Pancreas (tissue), 10 donors: ENCODE data around the gene PTTG1IP. TPM values are rescaled to one million over a fixed set of nuclear protein-coding genes. Genes with fewer than 3 reads are reported as not detected.

Experiments
- ATAC-seq, 4 donors: fragments of 200-7000 bp; cut with Tn5 transposase; one replicate each; pipeline versions ENCODE4 v1.8.0 to v1.9.1; 2020; ENCODE audit warnings: mild to moderate bottlenecking in 4 of 4, moderate library complexity in 4 of 4
- DNase-seq, 6 donors: peaks; one replicate each; pipeline ENCODE4 v3.0.0-alpha.2; 2020
- FAIRE-seq: peaks from 2 replicates; lab custom pipeline; 2012; peaks lifted over from hg19 to GRCh38; lab: Jason Lieb, UNC
- H3K27ac ChIP-seq, 4 donors: fragments of 200-600 bp; sonication (generic); 1 replicate in 3 of 4; 2 replicates in 1 of 4; pipeline versions ENCODE4 v1.5.0 to v1.8.0; 2020
- H3K27me3 ChIP-seq, 4 donors: fragments of 200-600 bp; one replicate each; pipeline ENCODE4 v1.8.0; 2021
- H3K36me3 ChIP-seq, 3 donors: fragments of 200-600 bp; sonication (generic) in 1 of 3; one replicate each; pipeline versions ENCODE4 v1.5.0 to v1.8.0; 2020 to 2021
- H3K4me1 ChIP-seq, 3 donors: fragments of 200-600 bp; one replicate each; pipeline ENCODE4 v1.8.0; 2021
- H3K4me3 ChIP-seq, 4 donors: fragments of 200-600 bp; sonication (generic) in 2 of 4; one replicate each; pipeline versions ENCODE4 v1.5.0 to v1.8.0; 2020 to 2021
- H3K9me3 ChIP-seq, 4 donors: fragments of 200-600 bp; one replicate each; pipeline ENCODE4 v1.8.0; 2021
- WGBS, 2 donors: extraction: QIAGEN DNeasy Blood & Tissue Kit; methylation state at CpG; one replicate each; pipeline ENCODE4 v1.1.7; 2013; 5-methylcytosine and 5-hydroxymethylcytosine counted together
- intact Hi-C, 3 donors: fragments of 100-400 bp; cut with DNase I; formaldehyde crosslinking; loops; one replicate each; pipeline versions ENCODE4 v1.11.1 to v1.14.2; 2022
- polyA plus RNA-seq, 2 donors: library from polyadenylated mRNA; stranded (reverse); fragments of 200-250 nt; gene quantifications; one replicate each; pipeline ENCODE4 v1.2.3, GENCODE V29; 2013
- total RNA-seq, 6 donors: library from RNA; stranded (reverse); fragmentation: NEBNext Ultra II Directional in 4 of 6; extraction: Animal tissue kit (Norgen Biotek cat#: 25700) in 4 of 6; gene quantifications; one replicate each; pipeline versions ENCODE4 v1.2.1 to v1.2.4, GENCODE V29; 2021 to 2023
- TF ChIP-seq, protein P1 (sequence below), 4 donors: fragments of 200-600 bp; sonication (generic) in 3 of 4; IDR thresholded peaks; one replicate each; pipeline versions ENCODE4 v1.5.0 to v1.8.0; 2021; ENCODE audit warnings: antibody characterized with exemption in 4 of 4
- donor health status: healthy with polysubstance abuse.
- donor health status: DM: no; HTN: no; CAD: no; lungs with moderate emphysema.
- donor health status: DM: no; HTN: no; CAD: no.
- donor health status: control.
- donor health status: control.
- donor health status: Bipolar disorder and iron deficiency.
- donor health status: DM: yes; HTN: yes; CAD: no.
- donor health status: DM: no; HTN: no; CAD: no.
- donor health status: DM: no; HTN: no; CAD: no.
- donor health status: DM: yes; HTN: yes; CAD: no.

PTTG1IP gene
- total and polyA plus RNA-seq, 8 donors, result 44.9 to 118 (median 60.6) TPM

DNA sequence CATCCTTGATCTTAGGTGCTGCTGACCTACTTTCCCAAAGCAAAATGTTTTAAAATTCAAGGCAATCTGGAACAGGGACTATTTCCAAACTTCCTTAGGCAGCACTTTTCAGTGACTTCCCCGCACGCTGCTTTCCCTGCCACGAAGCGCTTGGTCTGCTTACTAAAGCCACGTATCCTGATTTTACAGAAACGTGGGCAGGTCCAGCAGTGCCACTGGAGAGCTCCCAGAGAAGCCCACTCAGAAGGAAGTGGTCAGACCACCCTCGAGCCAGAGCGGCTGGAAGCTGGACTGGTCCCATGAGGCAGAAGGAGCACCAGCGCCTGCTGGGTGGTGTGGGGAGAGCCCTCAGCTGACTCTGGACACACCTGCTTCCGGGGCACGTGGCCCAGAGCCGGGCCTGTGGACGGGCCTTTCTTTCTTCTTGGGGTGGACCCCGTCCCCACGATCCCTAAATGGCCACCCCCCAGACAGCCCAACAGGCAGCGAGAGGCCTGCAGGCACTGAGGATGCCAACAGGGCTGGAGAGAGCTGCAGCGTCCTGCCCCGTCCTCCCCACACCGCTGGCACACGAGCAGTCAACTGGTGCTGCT lies 23.2 kb downstream of the PTTG1IP start:
- Histone ChIP-seq H3K36me3 (peaks cover 0 to 45% (median 19%) of the 10 kb centered on the region in 3 donors), H3K9me3 (no peaks in the 10 kb centered on the region), H3K27ac (no peak overlapping the region), H3K4me3 (no peak overlapping the region), H3K4me1 (peaks cover 0 to 9% (median 0%) of the 10 kb centered on the region in 3 donors), H3K27me3 (no peaks in the 10 kb centered on the region)
- DNase-seq (peak in 1 of 6 donors; percentile 39), ATAC-seq (no peak), FAIRE-seq (no peak)
- WGBS, 2 donors, result 93 to 97% methylated on average over 20 of the region's 20 CpGs
- intact Hi-C loops, result no loop called here
- TF ChIP-seq, protein P1, sequence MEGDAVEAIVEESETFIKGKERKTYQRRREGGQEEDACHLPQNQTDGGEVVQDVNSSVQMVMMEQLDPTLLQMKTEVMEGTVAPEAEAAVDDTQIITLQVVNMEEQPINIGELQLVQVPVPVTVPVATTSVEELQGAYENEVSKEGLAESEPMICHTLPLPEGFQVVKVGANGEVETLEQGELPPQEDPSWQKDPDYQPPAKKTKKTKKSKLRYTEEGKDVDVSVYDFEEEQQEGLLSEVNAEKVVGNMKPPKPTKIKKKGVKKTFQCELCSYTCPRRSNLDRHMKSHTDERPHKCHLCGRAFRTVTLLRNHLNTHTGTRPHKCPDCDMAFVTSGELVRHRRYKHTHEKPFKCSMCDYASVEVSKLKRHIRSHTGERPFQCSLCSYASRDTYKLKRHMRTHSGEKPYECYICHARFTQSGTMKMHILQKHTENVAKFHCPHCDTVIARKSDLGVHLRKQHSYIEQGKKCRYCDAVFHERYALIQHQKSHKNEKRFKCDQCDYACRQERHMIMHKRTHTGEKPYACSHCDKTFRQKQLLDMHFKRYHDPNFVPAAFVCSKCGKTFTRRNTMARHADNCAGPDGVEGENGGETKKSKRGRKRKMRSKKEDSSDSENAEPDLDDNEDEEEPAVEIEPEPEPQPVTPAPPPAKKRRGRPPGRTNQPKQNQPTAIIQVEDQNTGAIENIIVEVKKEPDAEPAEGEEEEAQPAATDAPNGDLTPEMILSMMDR (IDR thresholded peaks at IDR 0.05), result no peak

DNA sequence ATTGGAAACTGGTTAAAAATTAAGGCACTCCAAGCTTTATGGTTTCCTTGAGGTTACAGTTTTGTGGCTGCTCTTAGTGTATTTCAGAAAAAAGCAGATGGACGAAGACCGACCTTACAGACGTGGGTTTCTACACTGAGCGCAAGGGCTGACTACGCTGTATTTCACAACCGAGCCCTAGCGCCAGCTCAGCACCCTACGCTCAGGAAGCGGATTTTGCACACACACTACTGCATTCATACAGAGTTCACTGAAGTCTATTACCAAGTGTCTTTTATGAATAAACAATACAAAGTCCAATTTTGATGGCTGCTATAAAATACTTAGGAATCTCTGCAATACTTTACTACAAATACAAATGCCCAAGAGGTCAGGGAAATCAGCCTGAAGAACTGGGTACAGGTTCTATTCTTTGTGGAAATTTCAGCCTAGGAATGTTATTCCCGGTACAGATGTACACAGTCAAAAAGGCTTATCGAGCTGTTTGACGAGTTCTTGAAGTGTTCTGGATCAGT lies 23.8 kb downstream of the PTTG1IP start:
- H3K4me3 ChIP-seq, result no peak overlapping the region
- H3K27me3 ChIP-seq, result no peaks in the 10 kb centered on the region
- ATAC-seq (no peak), FAIRE-seq (no peak), DNase-seq (peak in 1 of 6 donors; percentile 12)
- intact Hi-C loops, result no loop called here
- H3K36me3 ChIP-seq, result peaks cover 0 to 40% (median 19%) of the 10 kb centered on the region in 3 donors
- no peaks in the 10 kb centered on the region for H3K9me3 ChIP-seq
- TF ChIP-seq, protein P1 (IDR thresholded peaks at IDR 0.05), result no peak
- H3K4me1 ChIP-seq, result peaks cover 0 to 9% (median 0%) of the 10 kb centered on the region in 3 donors
- 84 to 89% methylated on average over 12 of the region's 12 CpGs for WGBS, 2 donors
- no peak overlapping the region for H3K27ac ChIP-seq

DNA sequence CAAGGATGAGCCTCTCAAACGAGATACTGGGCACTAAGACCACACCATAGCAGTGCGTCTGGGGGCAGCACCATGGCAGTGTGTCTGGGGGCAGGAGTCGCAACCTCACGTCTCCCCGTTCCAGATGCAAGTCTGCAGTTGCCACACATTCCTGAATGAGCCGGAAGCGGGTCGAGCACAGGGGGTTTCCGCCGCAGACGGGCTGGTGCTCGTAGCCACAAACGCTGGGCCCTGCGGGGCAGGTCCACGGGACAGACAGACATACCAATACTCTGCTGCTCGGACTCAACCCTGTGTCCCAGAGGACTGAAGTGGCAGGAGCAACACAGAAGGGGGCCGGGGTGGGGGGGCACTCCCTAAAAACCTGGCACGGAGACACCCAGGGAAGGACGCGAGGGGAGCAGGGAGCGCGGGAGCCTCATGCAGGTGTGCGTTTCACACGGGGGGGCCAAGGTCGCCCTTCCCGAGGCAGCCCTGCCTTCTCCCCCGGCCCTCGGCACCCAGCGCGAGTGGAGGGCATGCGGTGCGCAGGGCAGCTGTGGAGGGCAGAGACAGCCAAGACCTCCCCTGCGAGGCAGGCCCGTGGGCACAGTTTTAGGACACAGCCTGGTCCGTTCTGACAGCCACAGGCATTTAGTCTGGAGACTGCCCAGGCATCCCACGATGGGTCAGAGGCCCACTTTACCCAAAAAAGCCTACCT lies 24.5 kb downstream of the PTTG1IP start:
- intact Hi-C loops, result no loop called here
- 63 to 64% methylated on average over 34 to 36 of the region's 36 CpGs for WGBS, 2 donors
- no peaks in the 10 kb centered on the region for H3K9me3 ChIP-seq
- DNase-seq (peak in 2 of 6 donors; percentile 37 to 57), ATAC-seq (peak in 3 of 4 donors; percentile 29 to 63 (median 60)), FAIRE-seq (no peak)
- peaks cover 0 to 33% (median 19%) of the 10 kb centered on the region in 3 donors for H3K36me3 ChIP-seq
- no peak overlapping the region for H3K27ac ChIP-seq
- no peaks in the 10 kb centered on the region for H3K27me3 ChIP-seq
- no peak overlapping the region for H3K4me3 ChIP-seq
- TF ChIP-seq, protein P1 (IDR thresholded peaks at IDR 0.05), result no peak
- H3K4me1 ChIP-seq, result peaks cover 0 to 9% (median 0%) of the 10 kb centered on the region in 3 donors

DNA sequence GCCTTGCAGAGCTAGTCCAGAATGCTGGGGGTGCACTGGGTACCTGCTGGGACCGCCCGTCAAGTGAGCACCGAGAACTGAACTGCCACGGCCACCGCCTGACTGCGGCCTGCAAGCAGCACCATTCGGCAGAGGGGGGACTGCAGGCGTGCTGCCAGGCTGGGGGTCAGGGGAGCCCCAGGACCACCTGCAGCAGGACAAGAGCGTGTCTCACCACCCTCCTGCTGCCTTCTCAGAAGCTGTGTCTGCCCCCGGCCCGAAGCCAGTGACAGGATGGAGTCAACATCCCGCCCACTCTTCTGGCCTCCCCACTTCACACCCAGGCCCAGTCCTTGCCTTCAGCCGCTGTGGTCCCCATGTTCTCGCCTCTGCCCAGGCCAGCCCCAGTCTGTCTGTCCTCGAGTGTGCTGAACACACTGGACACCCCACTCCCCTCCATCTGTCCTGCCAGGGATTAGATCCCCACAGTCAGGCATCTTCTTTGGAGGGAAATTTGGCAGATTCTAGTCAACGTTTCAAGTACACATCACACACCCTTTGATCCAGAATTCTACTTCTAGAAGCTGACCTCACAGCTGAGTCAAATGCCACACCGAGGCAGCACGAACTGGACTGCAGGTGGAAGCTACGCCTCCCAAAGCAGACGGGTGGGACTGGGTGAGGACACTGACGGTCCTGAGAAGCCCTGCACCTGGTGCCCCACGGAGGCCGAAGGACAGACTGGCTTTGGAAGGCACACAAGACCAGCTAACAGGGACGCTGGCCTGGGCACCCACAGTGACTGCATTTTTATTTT lies 26.0 kb downstream of the PTTG1IP start:
- 73 to 79% methylated on average over 24 of the region's 24 CpGs for WGBS, 2 donors
- ATAC-seq, result peak in 1 of 4 donors; percentile 23
- Histone ChIP-seq H3K9me3 (no peaks in the 10 kb centered on the region), H3K27ac (no peak overlapping the region), H3K36me3 (peaks cover 0 to 26% (median 19%) of the 10 kb centered on the region in 3 donors), H3K4me1 (peaks cover 0 to 9% (median 0%) of the 10 kb centered on the region in 3 donors), H3K4me3 (no peak overlapping the region), H3K27me3 (no peaks in the 10 kb centered on the region)
- intact Hi-C loops, result no loop called here
- TF ChIP-seq, protein P1 (IDR thresholded peaks at IDR 0.05), result no peak
- FAIRE-seq, result no peak
- DNase-seq, result no peak
